HG02623 (cell line): ENCODE measurements around the gene SLC13A3.

Source experiments
- ATAC-seq: cut with Tn5 transposase; IDR thresholded peaks from one replicate; pipeline ENCODE4 v1.9.1; 2021; ENCODE audit warnings: moderate library complexity; ENCODE audit not compliant: unreplicated experiment

The SLC13A3 gene

DNA sequence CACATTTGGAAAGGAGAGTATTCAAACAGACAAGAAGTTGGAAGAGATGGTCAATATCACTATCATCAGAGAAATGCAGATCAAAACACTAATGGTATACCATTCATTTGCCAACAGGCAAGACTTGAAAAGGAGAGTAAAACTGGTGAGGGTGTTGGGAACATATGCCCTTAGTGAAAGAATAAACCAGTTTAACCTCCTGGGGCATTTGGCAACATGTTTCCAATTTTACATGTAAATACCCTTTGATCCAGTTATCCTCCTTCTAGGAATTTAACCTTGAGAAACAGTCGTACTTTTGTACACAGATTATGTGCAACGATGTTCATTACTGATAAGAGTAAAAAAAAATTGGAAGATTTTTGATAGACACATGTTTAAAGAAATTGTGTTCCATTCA is 66.8 kb downstream of the SLC13A3 start:
- ATAC-seq: no peak

DNA sequence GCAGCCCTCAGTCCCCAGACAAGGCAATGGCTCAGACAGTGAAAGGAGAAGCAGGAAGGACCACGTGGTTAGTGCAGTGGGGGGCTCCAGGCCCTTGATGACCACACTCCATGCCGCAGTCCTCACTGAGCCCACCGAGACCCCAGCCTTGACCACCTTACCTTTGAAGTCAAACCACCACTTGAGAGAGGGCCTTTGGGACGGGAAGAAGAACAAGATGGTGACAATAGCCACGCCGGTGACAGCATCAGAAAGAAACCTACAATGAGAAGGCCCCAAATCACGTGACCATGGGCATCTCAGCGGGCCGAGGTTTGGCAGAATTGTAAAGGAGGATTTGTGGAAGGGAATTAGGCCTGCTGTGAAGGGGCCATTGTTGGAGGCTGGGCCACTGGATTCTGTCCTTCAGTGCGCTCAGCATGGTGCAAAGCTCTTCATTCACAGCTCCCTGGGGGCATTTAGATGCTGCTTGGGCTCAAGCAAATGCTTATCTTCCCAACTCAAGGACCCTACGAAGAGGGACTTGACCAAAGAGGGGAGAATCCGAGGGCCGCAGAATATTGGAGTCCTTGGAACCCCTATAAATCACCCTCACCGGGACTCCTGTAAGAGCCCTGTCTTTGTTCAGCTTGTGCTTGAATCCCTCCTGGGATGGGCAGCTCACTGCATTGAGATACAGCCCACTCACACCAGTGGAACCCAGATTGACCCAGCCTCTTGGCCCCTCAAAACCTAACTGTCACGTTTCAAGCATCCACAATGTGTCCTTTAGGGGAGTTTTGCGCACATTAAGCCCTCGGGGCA is 67.6 kb downstream of the SLC13A3 start:
- ATAC-seq: no peak

DNA sequence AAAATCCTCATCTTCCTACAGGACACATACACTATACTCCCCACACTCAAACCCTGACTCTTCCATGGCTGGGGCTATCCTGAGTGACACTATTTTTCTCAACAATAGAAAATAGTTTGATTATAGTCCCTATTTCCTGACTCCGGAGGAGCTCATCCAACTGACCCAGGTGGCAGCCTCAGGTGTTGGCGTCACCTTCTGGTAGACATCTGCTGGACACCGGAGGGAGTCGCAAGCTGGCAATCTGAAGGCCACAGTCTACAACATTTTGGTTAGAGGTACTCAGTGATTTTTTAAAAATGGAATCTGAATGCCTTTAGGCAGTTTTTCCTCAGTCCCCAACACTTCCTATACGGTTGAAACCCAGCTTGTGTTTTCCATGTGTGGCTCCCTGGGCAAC is 68.6 kb downstream of the SLC13A3 start:
- ATAC-seq: no peak

DNA sequence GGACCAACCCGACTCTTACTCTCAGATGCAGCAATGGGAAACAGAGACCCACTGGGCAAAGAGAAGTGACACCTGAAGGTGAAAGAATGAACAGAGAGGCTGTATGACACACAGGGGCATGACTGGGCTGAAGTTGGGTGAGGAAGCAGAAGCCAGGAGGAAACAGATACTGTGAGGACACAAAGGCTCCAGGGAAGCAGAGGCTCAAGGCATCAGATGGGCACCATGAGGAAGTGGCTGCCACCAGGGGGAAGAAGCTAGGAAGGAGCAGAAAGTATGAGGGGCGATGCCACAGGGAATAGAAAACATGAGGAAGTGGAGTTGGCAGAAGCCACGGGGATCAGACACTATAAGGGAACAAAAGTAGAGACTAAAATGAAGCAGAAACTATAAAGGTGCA is 69.9 kb downstream of the SLC13A3 start:
- no peak for ATAC-seq

DNA sequence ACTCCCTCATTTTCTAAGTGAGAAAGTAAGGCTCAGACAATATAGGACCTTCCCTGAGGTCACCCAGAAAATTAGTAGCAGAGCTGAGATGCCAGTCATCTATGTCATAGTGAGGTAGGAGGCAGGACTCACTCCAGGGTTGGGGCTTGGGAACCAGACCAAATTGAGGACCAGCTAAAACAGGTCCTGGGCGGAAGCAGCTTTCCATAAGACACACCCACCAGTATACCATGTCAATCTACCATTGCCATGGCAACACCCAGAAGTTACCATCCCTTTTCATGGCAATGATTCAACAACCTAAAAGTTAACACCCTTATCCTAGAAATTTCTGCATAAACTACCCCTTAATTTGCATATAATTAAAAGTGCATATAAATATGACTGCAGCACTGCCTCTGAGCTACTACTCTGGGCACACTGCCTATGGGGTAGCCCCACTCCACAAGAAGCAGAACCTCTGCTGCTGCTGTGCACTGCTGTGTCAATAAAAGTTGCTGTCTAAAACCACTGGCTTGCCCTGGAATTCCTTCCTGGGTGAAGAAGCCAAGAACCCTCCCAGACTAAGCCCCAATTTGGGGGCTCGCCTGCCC is 70.5 kb downstream of the SLC13A3 start:
- ATAC-seq: no peak

DNA sequence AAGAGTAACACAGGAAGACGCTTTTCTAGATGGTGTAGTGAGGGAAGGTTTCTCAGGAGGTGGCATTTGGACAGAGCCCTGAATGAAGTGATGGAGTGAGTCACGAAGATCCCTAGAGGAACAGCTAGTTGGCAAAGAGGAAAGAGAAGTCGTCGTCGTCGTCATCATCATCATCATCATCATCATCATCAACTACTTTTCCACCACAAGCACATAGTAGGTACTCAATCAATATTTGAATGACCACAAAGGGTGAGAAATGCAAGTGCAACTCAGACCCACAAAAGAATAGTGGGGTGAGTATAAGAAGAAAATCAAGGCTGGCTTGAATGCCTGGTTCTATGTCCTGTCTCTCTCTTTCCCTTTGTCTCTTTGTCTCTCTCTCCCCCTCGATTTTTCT is 72.5 kb downstream of the SLC13A3 start:
- no peak for ATAC-seq

DNA sequence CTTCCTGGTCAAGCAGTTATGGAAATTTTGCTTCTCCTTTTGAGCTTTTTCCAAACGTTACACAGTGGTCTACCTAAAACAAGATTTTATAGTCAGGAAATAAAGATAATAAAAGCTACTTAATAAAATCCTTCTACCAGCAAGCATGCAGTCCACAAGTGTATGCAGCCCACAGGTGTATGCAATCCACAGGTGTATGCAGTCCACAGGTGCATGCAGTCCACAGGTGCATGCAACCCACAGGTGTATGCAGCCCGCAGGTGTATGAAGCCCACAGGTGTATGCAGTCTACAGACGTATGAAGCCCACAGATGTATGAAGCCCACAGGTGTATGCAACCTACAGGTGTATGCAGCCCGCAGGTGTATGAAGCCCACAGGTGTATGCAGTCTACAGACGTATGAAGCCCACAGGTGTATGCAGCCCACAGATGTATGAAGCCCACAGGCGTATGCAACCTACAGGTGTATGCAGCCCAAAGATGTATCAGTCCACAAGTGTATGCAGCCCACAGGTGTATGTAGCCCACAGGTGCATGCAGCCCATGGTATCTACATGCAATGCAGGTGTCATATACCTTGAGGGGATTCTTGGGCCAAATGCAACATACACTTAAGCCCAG is 74.4 kb downstream of the SLC13A3 start:
- no peak for ATAC-seq

DNA sequence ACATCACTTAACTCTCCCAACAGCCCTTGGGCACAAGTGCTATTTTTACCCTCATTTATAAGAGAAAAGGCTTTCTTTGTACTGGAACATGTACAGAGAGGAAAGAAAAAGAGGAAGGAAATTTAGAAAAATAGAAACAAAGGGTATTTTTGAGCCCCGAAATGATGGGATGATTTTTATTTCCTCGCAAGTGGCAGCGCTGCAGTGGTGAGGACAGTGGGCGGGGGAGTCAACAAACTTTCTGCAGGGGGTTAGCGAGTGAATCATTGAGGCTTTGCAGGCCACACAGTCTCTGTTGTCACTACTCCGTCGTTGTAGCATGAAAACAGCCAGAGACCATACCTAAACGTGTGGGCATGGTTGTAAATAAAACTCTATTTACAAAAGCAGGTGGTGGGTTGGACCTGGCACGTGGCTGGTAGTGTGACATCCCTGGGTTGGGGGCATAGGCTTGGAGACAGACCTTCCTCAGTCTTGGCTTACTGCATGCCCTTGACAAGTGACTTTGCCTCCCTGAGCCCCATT is 75.3 kb downstream of the SLC13A3 start:
- ATAC-seq: no peak

DNA sequence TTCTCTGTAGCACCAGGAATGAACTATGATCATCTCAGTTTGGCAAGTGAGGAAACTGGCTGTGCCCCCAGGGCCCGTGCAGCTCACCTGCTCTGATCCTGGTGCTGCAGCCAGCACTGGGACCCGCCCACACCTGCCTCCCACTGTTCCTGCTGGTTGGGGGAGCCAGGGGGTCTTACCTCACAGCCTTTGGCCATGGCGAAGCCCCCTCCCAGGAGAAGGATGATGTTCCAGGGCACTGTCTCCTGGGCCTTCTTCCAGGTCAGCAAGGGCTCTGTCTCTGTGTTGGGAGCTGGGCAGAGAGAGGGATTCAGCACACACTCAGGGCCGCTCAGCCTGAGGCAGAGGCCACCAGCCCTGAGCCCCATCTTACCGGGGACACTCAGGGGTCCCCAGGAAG is 75.9 kb downstream of the SLC13A3 start:
- no peak for ATAC-seq

DNA sequence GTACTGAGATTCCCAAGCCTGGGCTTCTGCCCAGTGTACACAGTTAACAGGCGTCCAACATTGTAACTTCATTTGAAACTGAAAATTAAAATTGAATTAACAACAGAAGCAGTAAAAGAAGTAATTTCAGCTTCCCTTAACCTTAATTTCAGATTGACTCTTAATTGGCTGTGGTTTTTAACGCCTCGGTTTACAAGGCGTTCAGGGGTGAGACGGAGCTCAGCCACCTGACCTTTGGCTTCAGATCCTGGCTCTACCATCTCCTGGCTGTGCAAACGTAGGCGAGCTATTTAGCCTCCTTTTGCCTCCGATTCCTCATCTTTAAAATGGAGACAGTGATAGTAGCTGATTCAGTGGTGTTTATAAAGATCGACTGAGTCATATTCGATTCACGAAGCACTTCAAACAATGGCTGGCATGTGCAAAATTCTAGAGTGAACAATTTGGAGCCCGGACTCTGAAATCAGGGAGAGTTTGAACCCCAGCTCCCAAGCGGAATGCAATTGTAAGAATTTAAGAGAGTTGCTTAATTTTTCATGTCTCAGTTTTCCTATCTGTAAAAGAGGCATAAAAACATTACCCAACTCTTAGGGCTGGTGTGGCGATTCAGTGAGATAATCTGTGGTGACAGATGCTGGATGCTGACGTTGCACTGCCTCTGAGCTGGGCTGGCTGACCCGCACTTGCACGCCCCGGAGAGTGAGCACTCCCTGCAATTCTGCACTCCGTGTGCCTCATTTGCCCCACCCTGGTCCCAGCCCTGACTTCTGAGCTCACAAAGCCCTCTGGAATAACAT is 77.3 kb downstream of the SLC13A3 start:
- no peak for ATAC-seq

DNA sequence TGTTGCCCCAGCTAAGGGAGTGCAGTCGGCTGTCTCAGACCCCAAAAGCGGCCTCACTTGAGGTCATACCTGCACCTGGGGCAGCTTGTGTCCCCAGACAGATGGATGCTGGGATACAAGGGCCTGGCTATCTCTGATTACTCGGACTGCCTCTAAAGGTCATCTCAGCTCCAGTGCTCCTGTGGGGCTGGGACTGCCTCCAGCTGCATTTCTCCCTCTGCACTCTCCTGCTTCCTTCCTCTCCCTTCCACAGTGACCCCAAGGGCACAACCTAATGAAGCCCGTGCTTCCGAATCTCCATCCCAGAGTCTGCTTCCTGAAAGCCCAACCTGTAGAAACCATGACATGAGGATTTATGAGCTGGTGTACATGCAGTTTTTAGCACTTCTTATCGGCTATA is 78.0 kb downstream of the SLC13A3 start:
- ATAC-seq: no peak

DNA sequence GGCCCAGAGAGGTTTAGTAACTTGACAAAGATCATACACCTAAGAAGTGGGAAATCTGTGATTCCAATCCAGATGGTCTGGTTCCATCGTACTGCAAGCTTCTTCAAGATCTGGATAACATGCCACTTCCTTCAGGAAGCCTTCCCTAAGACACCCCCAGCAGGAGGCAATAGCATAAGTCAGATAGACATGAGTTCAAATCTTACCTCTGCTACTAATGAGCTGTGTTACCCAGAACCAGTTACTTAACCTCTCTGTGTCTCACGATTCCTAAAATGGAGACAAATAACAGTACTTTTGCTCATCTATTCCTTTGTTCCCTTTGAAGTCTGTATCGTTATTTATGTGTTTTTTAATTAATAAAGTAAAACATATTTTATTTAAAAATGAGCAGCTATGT is 78.5 kb downstream of the SLC13A3 start:
- ATAC-seq: no peak

DNA sequence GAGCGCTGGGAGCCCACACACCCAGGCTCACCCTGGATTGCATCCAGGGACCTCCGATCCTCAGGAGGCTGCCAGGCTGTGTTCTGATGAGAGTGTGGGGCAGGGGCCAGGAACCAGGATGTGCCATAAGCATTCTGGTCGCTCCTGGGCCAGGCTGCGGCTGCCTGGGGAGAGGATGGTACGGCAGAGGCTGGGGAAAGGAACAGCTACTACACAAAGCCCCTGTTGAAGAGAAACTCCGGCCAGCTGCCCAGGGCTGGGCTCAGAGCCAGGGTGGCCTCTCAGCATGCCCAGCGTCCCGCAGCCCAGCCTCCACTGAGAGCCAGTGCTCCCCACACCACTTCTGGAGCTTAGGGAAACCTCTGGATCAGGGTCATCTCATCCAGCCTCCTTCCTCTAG is 79.1 kb downstream of the SLC13A3 start:
- no peak for ATAC-seq

DNA sequence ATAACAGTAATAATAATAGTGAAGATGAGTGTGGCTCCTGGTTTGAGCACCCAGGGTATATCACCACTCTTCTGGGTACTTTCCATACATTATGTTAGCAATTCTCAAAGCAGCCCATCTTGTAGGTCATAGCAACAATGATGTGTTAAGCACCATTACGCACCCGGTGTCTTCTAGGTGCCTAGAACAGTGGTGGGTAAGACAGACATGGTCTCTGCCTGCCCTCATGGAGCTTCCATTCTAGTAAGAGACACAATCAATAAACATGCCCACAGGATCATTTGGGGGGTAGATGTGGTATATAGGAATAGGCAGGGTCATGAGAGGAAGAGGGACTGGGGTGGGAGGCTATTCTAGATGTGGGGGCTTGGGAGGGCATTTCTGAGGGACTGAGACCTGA is 79.8 kb downstream of the SLC13A3 start:
- ATAC-seq: no peak

DNA sequence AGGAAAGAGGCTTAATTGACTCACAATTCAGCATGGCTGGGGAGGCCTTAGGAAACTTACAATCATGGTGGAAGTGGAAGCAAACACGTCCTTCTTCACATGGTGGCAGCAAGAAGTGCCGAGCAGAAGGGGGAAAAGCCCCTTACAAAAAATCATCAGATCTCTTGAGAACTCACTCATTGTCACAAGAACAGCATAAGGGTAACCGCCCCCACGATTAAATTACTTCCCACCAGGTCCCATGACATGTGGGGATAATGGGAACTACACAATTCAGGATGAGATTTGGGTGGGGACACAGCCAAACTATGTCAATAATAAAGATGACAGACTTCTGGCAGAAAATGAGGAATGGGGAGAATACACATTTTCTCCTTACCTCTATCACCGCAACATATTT is 80.3 kb downstream of the SLC13A3 start:
- ATAC-seq: no peak

DNA sequence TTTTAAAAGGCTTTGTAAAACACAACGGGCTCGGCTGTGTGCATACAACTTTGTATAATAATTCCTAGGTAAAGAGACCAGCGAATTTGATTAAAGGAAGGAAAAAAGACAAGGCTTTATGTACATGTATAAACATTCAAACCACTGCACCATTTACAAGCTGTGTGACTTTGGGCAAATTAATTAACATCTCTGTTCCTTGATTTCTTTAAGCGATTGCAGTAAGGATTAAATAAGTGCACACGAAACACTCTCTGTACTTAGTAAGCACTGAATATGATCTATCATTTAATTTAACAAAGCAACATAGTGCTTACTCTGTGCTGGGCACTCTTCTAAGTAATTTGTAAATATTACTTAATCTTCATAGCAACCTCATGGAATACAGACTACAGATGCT is 81.3 kb downstream of the SLC13A3 start:
- ATAC-seq: no peak

DNA sequence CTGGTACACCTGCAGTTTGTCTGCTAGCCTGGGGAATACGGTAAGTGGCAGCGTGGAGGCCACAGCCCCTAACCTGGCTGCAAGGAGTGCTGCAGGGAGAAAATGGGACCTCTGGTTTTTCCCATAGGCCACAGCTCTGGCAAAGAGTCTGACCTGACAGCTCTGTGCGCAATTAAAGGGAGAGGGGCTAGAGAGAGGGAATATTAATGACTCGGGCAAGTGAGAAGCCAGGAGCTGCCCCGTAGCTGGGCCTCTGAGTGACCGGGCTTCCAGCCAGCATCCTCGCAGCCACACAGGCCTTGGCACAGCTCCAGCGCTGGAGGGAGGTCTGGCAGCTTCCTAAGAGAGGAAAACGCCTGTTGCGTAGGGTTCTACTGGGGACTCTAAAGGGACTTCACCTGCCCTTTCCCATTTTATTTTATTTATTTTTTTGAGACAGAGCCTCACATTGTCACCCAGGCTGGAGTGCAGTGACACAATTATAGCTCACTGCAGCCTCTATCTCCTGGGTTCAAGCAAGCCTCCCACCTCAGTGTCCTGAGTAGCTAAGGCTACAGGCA is 82.6 kb downstream of the SLC13A3 start:
- ATAC-seq: no peak

DNA sequence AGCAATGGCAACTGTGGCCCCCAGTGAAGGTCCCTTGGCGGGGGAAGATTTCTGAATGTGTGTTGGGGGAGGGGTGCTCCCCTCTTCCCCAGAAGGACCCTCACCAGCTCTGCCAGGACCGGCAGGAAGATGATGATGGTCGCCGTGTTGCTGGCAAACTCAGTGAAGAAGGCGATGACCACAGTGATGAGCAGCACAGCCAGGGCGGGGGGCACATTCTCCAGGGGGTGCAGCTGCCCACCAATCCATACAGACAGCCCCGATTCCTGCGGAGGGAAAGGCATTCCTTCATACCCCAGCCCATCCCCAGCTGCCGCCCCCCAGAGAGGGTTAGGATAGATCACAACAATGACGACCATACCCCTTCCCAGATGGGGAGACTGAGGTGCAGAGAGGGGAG is 85.1 kb downstream of the SLC13A3 start:
- no peak for ATAC-seq

DNA sequence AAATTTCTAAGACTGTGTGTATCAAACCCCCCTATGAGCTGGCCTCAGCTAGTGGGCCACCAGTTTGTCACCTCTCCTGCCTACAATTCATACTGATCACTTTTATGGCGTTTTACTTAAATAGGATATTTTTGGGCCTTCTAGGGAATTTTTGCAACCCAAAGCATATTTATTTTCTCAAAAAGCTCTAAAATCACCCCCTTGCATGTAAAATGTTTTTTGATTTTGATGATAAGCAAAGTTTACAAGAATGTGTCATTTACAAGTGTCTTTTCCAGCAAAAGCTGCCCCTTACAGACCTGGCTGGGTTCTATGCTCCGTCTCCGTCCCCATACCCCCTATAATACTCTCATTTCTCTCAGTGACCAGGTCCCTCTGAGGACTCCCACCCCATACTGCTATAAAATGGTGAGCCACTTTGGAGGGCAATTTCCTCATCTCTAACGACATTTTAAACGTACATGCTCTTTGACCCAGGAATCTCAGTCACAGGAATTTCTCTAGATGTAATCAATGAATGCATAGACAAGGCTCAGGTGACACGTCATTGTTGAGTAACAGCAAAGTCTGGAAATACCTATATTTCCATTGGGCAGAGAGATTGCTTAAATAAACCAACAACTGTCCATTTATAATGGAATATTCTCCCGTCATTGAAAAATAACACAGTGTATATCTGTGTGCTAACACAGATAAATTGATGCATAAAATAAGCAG is 86.9 kb downstream of the SLC13A3 start:
- no peak for ATAC-seq

DNA sequence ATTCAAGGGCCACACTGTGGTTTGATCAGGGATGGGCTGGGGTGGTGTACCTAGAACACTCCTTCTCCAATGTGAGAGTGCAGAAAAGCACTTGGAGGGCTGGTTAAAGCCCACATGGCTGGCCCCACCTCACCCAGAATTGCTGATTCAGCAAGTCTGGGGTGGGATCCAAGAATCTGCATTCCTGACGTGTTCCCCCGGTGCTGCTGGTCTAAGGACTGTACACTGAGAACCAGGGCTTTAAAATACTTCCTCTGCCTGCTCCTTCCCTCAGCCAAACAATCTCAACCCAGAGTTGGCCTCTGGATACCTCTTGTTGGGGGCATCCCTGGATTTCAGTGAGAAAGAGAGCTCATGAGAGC is 87.4 kb downstream of the SLC13A3 start:
- ATAC-seq: no peak
